Stimulated activated CD8-positive, alpha-beta memory T cell treated with anti-CD3 and anti-CD28 coated beads, Interleukin-4, amount 100 ng/mL, for 1 hour (primary cell): ENCODE data around the gene EWSR1.

Source experiments
- DNase-seq, 2 donors: peaks; one replicate each; pipeline ENCODE4 v3.0.0-alpha.2; 2020; ENCODE audit warnings: low read depth in 2 of 2, low spot score in 1 of 2

EWSR1 gene

DNA sequence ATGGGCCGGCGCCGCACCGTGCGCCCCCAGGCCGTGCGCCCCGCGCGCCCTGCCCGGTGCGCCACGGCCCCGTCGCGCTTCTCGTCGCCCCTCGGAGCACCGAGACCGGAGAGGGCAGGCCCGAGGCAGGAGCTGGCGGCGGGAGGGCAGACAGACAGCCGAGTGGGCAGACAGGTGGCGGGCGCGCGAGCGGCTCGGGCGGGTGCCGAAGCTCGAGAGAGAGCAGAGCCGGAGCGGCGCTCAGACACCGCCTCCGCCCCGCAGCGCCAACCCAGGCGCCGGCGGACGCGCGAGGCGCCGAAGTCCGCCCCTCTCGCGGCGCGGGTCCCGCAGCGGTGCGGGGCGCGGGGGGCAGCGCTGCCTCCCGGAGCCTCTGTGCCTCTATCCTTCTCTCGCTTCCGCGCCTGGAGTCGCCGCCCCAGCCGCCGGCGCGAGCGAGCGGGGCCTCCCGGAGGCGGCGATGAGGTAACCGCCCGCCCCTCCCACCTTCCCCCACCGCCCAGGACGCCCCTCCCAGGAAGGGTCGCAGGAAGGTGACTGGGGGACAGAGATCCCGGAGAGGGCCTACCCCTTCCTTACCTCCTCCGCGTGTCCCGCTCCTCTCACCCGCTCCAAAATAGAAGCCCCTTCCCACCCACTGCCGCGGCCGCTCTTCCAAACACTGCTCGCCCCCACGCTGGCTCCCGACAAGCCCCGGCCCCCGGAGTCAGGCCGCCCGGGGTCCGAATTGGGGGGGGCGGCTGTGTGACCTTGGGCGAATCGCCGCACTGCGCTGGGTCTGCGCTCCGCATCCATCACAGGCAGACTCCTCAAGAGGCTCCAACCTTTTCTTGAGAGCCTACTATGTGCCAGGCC lies 47.4 kb downstream of the EWSR1 start, which contains the start of gene RASL10A:
TSS of gene RASL10A (minus strand) at position 412 of the 855 bp plus-strand sequence. CDS start 451 bp downstream, outside the sequence.
- no peak for DNase-seq

DNA sequence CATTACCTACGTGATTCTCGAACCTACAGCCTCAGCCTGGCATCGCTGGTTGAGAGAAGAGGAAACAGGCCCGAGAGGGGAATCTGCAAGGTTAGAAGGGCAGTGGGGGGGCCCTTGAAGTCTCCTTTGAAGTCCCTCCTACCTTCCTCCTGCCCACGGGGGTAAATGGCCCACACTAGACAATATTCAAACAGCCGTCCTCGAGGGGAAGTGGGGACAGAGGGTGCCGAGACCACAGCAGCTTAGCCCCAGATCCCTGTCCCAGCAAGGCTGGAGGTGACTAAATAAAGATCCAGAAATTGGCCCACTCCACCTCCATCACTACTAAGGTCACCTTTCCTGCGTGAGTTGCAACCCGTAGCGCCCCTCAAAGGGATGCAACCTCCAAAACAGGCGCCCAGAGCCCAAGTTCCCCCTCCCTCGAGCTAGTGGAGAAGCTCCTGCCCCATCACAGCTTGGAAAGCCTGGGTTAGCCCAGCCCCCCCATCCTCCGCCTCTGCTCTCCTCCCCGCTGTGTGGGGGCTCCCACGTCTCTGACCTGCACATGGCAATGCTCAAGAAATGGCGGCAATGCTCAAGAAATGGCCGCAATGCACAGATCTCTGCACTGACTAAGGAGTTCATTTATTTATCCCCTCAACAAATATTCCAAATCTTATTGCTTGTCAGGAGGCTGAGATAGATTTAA lies 48.2 kb downstream of the EWSR1 start:
- no peak for DNase-seq

- DNase-seq = no peak
Measured at GRCh38 chr22:29317827-29318454, 49.9 kb downstream of the EWSR1 start.

GRCh38 chr22:29319072-29319471 lies 51.0 kb downstream of the EWSR1 start:
- DNase-seq = no peak

DNA sequence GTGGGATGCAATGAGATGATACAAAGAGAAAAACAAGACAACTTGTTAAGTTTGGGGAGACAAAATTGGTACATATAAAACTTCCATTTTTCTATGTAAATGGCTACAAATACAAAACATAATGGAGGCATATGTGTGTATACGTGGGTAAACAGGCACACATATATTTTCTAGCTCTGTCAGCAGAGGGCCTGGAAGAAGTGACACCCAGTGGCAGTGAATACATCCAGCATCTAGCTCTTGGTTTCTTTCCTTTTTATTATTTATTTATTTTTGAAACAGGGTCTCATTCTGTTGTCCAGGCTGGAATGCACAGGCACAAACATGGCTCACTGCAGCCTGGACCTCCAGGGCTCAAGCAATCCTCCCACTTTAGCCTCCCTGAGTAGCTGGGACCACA lies 52.5 kb downstream of the EWSR1 start:
- DNase-seq = no peak

- DNase-seq = no peak
Measured at GRCh38 chr22:29323641-29324040, 55.6 kb downstream of the EWSR1 start.

- no peak for DNase-seq
Measured at GRCh38 chr22:29325356-29325755, 57.3 kb downstream of the EWSR1 start.

- DNase-seq = no peak
Measured at GRCh38 chr22:29325785-29326315, 57.8 kb downstream of the EWSR1 start.

GRCh38 chr22:29326481-29326880 lies 58.4 kb downstream of the EWSR1 start:
- no peak for DNase-seq

DNA sequence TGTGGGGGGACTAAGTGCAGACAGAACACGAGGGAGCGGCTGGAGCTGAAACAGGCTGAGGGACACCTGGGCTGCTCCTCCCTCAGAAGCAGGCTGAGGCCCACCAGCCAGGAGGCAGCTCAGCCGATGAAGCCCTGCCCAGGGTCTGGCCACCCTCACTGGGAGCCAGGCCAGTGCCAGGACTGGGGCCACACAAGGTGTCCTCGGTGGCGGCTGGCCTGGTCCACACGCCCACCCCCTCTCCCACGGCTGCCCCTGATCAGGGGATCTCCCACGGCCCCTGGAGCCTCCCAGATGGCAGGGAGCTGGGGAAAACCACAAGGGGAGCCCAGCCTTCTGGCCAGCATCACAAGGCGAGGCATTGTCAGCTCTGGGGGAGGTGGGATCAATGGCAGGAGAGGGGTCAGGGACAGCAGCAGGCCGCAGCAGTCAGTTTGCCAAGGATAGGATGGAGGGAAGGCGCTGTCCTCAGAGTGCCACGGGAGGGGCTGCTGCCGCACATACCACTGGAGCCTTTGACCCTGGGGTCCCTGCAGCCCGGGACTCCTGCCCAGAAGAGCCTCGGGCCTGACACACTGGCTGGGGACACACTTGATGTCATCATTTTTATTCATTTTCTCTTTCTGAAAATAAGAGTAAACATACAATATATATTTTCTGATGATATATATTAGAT lies 59.2 kb downstream of the EWSR1 start:
- no peak for DNase-seq

- no peak for DNase-seq
Measured at GRCh38 chr22:29328055-29328454, 60.0 kb downstream of the EWSR1 start.

- DNase-seq = no peak
Measured at GRCh38 chr22:29328566-29329500, 60.8 kb downstream of the EWSR1 start.

- DNase-seq = no peak
Measured at GRCh38 chr22:29329581-29329980, 61.5 kb downstream of the EWSR1 start.

DNA sequence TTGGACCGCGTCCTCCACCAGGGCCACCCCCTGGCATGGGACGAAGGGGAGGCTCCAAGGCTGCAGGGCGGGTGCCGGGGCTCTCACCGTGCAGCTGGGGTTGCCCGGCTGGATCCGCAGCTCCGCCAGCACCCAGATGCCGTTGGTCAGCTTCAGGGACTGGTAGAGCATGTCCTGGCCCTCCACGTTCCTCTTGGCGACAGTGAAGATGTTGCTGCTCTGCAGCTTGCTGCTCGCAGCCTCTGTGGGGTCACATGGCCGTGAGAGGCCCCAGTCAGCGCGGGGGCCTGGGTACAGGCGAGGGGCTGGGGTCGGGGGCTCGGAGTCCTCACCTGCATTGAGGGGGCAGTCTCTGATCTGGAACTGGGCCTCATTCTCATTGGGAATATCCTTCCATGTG lies 62.2 kb downstream of the EWSR1 start:
- no peak for DNase-seq

- no peak for DNase-seq
Measured at GRCh38 chr22:29330753-29331152, 62.7 kb downstream of the EWSR1 start.

DNA sequence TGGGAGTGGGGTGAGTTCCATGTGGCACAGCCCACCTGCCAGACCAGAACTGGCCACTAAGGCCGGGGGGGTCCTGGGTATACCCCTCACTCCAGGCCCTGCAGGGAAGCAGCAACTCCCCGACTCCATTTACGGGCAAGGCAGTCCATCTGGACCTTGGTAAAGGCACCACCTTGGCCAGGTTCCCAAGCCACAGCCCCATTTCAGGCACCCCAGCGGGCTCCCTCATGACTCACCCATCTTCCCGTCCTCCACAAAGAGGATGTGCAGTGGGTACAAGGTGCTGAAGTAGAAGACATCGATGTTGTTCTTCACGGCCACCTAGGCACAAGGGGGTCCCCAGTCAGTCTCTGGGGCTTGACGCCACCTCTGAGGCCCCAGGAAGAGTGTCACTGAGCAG lies 63.1 kb downstream of the EWSR1 start:
- DNase-seq = no peak

DNA sequence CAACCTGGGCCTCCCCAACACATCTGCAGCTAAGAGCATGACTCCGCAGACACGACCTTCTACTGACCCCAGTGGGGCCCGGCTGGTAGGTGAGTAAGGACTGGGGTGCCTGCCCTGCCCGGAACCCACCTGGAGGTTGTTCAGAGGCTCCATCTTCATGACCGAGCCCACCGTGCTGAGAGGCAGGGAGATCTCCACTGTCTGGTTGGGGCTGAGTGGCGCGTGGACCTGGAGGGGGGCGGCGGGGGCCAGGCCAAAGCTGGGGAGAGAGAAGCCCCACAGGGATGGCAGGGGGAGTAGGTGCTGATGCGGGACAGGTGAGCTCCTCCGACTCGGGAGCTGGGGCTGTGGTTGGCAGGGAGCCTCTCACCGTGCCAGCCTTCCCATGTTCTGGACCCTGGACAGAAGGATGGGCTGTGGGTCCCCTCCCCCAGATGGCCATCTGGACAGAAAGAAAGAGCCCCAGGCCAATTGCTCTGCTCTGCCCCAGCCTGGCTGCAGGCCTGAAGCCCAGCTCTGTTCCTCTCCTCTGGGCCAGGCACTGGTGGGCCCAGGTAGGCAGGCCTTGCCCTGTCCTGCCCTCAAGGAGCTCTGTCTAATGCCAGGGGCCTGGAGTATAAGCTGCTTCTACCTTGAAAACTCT lies 63.7 kb downstream of the EWSR1 start:
- DNase-seq = no peak

- no peak for DNase-seq
Measured at GRCh38 chr22:29332886-29333496, 64.9 kb downstream of the EWSR1 start.

GRCh38 chr22:29334148-29334547 lies 66.1 kb downstream of the EWSR1 start:
- DNase-seq = no peak
